IMR-90 (cell line): ENCODE measurements around the gene GARNL3. TPM values are rescaled to one million over a fixed set of nuclear protein-coding genes. Genes with fewer than 3 reads are reported as not detected.

ENCODE experiments used
- ATAC-seq: fragments of 200-7000 bp; cut with Tn5 transposase; 2 replicates; pipeline ENCODE4 v1.9.1; 2020; ENCODE audit warnings: low read depth, mild to moderate bottlenecking, moderate library complexity
- BruUV-seq: library from RNA; stranded (reverse); fragments of 400-500 nt; replicated peaks from 2 replicates; lab custom pipeline; 2021; lab: Mats Ljungman, UMichigan
- CTCF ChIA-PET: fragments of 300-600 bp; formaldehyde crosslinking; extraction: SDS; loops from one replicate; lab custom pipeline; 2021; ENCODE audit warnings: antibody characterized with exemption; lab: Yijun Ruan, JAX
- POLR2A ChIA-PET: fragments of 300-600 bp; sonication (Branson Sonifier 250); formaldehyde crosslinking; loops from one replicate; lab custom pipeline; 2022; ENCODE audit warnings: antibody characterized with exemption; ENCODE audit not compliant: unreplicated experiment; lab: Charles Lee
- DNase-seq: peaks from one replicate; pipeline ENCODE4 v3.0.0; 2013
- H2AFZ ChIP-seq: replicated peaks from 2 replicates; pipeline ENCODE3; 2013; ENCODE audit warnings: low read length, mild to moderate bottlenecking; ENCODE audit not compliant: poor library complexity
- H2AK5ac ChIP-seq: 2 replicates; pipeline ENCODE4 v1.6.1; 2013; ENCODE audit warnings: low read depth, low read length, inconsistent platforms
- H2AK9ac ChIP-seq: replicated peaks from 2 replicates; pipeline ENCODE3; 2013; ENCODE audit warnings: mild to moderate bottlenecking, low read depth, low read length, moderate library complexity; ENCODE audit not compliant: poor library complexity
- H2BK120ac ChIP-seq: 2 replicates; pipeline ENCODE4 v1.6.1; 2013; ENCODE audit warnings: low read depth, low read length, inconsistent platforms
- H2BK15ac ChIP-seq: 3 replicates; pipeline ENCODE4 v1.6.1; 2013; ENCODE audit warnings: low read depth, low read length, inconsistent platforms
- H2BK20ac ChIP-seq: 2 replicates; pipeline ENCODE4 v1.6.1; 2013; ENCODE audit warnings: low read depth, mild to moderate bottlenecking, inconsistent platforms, low read length, moderate library complexity
- H2BK5ac ChIP-seq: 2 replicates; pipeline ENCODE4 v1.6.1; 2013; ENCODE audit warnings: mild to moderate bottlenecking, low read depth, low read length, inconsistent platforms; ENCODE audit not compliant: poor library complexity, severe bottlenecking
- H3K14ac ChIP-seq: replicated peaks from 2 replicates; pipeline ENCODE4 v1.6.1; 2013; ENCODE audit warnings: low read depth, low read length, inconsistent platforms
- H3K18ac ChIP-seq: 2 replicates; pipeline ENCODE4 v1.6.1; 2013; ENCODE audit warnings: low read depth, low read length, control low read depth
- H3K23ac ChIP-seq: 2 replicates; pipeline ENCODE4 v1.6.1; 2013; ENCODE audit warnings: low read depth, low read length, inconsistent platforms
- H3K27ac ChIP-seq: 2 replicates; pipeline ENCODE4 v1.5.1; 2013; ENCODE audit warnings: mild to moderate bottlenecking, control low read depth, low read length; ENCODE audit not compliant: insufficient read depth
- H3K27me3 ChIP-seq: 2 replicates; pipeline ENCODE4 v1.6.1; 2013; ENCODE audit warnings: low read length; ENCODE audit not compliant: control insufficient read depth, insufficient read depth
- H3K36me3 ChIP-seq: 2 replicates; pipeline ENCODE4 v1.6.1; 2013; ENCODE audit warnings: low read length, mixed read lengths; ENCODE audit not compliant: control insufficient read depth, insufficient read depth
- H3K4ac ChIP-seq: 2 replicates; pipeline ENCODE4 v1.6.1; 2013; ENCODE audit warnings: low read depth, low read length, inconsistent platforms
- H3K4me1 ChIP-seq: 2 replicates; pipeline ENCODE4 v1.6.1; 2013; ENCODE audit warnings: low read length, mixed read lengths; ENCODE audit not compliant: control insufficient read depth, insufficient read depth
- H3K4me2 ChIP-seq: 2 replicates; pipeline ENCODE4 v1.6.1; 2013; ENCODE audit warnings: low read depth, mild to moderate bottlenecking, control low read depth, low read length, moderate library complexity
- H3K4me3 ChIP-seq: 2 replicates; pipeline ENCODE4 v1.5.1; 2013; ENCODE audit warnings: low read depth, mild to moderate bottlenecking, control low read depth, low read length, moderate library complexity; ENCODE audit not compliant: insufficient read depth
- H3K56ac ChIP-seq: 2 replicates; pipeline ENCODE4 v1.6.1; 2013; ENCODE audit warnings: low read length, inconsistent platforms; ENCODE audit not compliant: insufficient read depth; ENCODE audit errors: extremely low read depth
- H3K79me1 ChIP-seq, 2 experiments: 2 replicates each; pipeline ENCODE4 v1.6.1; 2013; ENCODE audit warnings: low read length in 2 of 2, inconsistent platforms in 1 of 2, low read depth in 1 of 2
- H3K9ac ChIP-seq: 2 replicates; pipeline ENCODE4 v1.6.1; 2013; ENCODE audit warnings: low read depth, low read length, control low read depth
- H3K9me1 ChIP-seq: 2 replicates; pipeline ENCODE4 v1.6.1; 2013; ENCODE audit warnings: low read length, inconsistent platforms; ENCODE audit not compliant: insufficient read depth
- H3K9me3 ChIP-seq: 2 replicates; pipeline ENCODE4 v1.6.1; 2013; ENCODE audit warnings: low read length; ENCODE audit not compliant: control insufficient read depth, insufficient read depth
- H4K20me1 ChIP-seq: 2 replicates; pipeline ENCODE4 v1.6.1; 2013; ENCODE audit warnings: low read length, inconsistent platforms; ENCODE audit not compliant: insufficient read depth
- H4K5ac ChIP-seq: 2 replicates; pipeline ENCODE4 v1.6.1; 2013; ENCODE audit warnings: mild to moderate bottlenecking, low read depth, low read length, control low read depth
- H4K8ac ChIP-seq, 2 experiments: 2 replicates each; pipeline ENCODE4 v1.6.1; 2013; ENCODE audit warnings: low read depth in 2 of 2, low read length in 2 of 2, control low read depth in 1 of 2, inconsistent platforms in 1 of 2
- H4K91ac ChIP-seq: 2 replicates; pipeline ENCODE4 v1.6.1; 2013; ENCODE audit warnings: low read depth, low read length, inconsistent platforms; ENCODE audit not compliant: insufficient read depth
- BHLHE40 ChIP-seq: fragments of 150-350 bp; IDR thresholded peaks from 2 replicates; pipeline ENCODE4 v1.6.1; 2016; ENCODE audit warnings: mild to moderate bottlenecking, low read depth, low read length
- CEBPB ChIP-seq: IDR thresholded peaks from 2 replicates; pipeline ENCODE4 v1.6.1; 2012; ENCODE audit warnings: low read depth, low read length, improper control_type of control experiment
- CHD1 ChIP-seq: IDR thresholded peaks from 2 replicates; pipeline ENCODE4 v1.6.1; 2012; ENCODE audit warnings: low read depth, low read length, improper control_type of control experiment
- FOS ChIP-seq: fragments of 150-350 bp; IDR thresholded peaks from 2 replicates; pipeline ENCODE4 v1.6.1; 2016; ENCODE audit warnings: low read depth, low read length
- MAFK ChIP-seq: IDR thresholded peaks from 2 replicates; pipeline ENCODE4 v1.6.1; 2012; ENCODE audit warnings: low read depth, low read length, improper control_type of control experiment
- MAZ ChIP-seq: IDR thresholded peaks from 2 replicates; pipeline ENCODE4 v1.6.1; 2012; ENCODE audit warnings: low read depth, mild to moderate bottlenecking, low read length, improper control_type of control experiment, moderate library complexity, borderline replicate concordance
- POLR2A ChIP-seq: IDR thresholded peaks from 2 replicates; pipeline ENCODE4 v1.6.1; 2012; ENCODE audit warnings: mild to moderate bottlenecking, low read depth, low read length
- RAD21 ChIP-seq: IDR thresholded peaks from 2 replicates; pipeline ENCODE4 v1.6.1; 2012; ENCODE audit warnings: low read length, improper control_type of control experiment
- RFX5 ChIP-seq: IDR thresholded peaks from 2 replicates; pipeline ENCODE4 v1.8.0; 2012; ENCODE audit warnings: low read depth, mild to moderate bottlenecking, low read length, moderate library complexity
- WGBS, 2 experiments: methylation state at CpG; one replicate each; pipeline versions ENCODE4 v1.1.5 to v1.1.7; 2013; ENCODE audit warnings: missing lambda C conversion rate in 2 of 2; ENCODE audit not compliant: insufficient read length in 1 of 2; ENCODE audit errors: extremely low coverage in 2 of 2; 5-methylcytosine and 5-hydroxymethylcytosine counted together
- dilution Hi-C: fragments of 300-500 bp; cut with HindIII; formaldehyde crosslinking; loops from one replicate; pipeline ENCODE4 v1.14.3; 2018; ENCODE audit warnings: low sequenced_read_pairs; ENCODE audit not compliant: unreplicated experiment
- in situ Hi-C: fragments of 300-500 bp; cut with MboI; formaldehyde crosslinking; loops from 3 replicates; pipeline ENCODE4 v1.14.3; 2019; ENCODE audit warnings: low sequenced_read_pairs, inconsistent platforms, mixed read lengths
- intact Hi-C: fragments of 100-400 bp; cut with micrococcal nuclease; formaldehyde crosslinking; loops from 2 replicates; pipeline ENCODE4 v1.10.0; 2022
- polyA plus RNA-seq, 3 experiments: library from polyadenylated mRNA; depleted of rRNA; stranded (reverse); fragments of >200 nt; gene quantifications; 2 replicates each; pipeline ENCODE4 v1.2.3, GENCODE V29; 2012; ENCODE audit warnings: low replicate concordance in 1 of 3
- total RNA-seq: library from RNA; depleted of rRNA; stranded (reverse); fragments of >200 nt; gene quantifications from 2 replicates; pipeline ENCODE4 v1.2.3, GENCODE V29; 2012
- TF ChIP-seq, protein P1 (sequence below): fragments of 150-350 bp; IDR thresholded peaks from 2 replicates; pipeline ENCODE4 v1.6.1; 2016; ENCODE audit warnings: low read depth, mild to moderate bottlenecking, low read length, moderate library complexity, borderline replicate concordance
- TF ChIP-seq, protein P2 (sequence below): conservative IDR thresholded peaks from 2 replicates; pipeline ENCODE4 v1.5.1; 2012; ENCODE audit warnings: mild to moderate bottlenecking, low read depth, low read length, improper control_type of control experiment
- TF ChIP-seq, protein P3 (sequence below): fragments of 150-350 bp; IDR thresholded peaks from 2 replicates; pipeline ENCODE4 v1.6.1; 2017; ENCODE audit warnings: mild to moderate bottlenecking, antibody characterized with exemption, low read length, low read depth

GARNL3 gene
- total and polyA plus RNA-seq, 2 of the 4 experiments (the other 2 are of a cell fraction), result 1.9 to 5.0 TPM

DNA sequence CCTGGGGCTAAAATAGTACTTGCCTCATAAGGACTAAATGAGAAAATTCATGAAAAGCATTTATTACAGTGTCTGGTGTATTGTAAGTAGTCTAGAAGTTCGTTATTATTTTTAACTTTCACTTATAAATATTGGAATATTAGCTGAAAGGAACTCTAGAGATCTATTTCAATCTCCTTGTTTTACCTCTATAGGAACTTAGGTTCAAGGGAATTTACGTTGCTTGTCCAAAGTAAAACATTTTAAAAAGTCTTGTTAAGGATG is 55.5 kb downstream of the GARNL3 start:
- Histone ChIP-seq H2BK120ac (no peak overlapping the region), H4K91ac (no peak overlapping the region), H3K4me3 (no peak overlapping the region), H3K4me1 (peaks cover 2% of the 10 kb centered on the region; the same call in 1 of the 2 replicates), H4K8ac (no peak overlapping the region), H2BK20ac (no peak overlapping the region), H3K56ac (no peak overlapping the region), H3K4me2 (no peak overlapping the region), H2AFZ (no peak overlapping the region), H3K14ac (no peak overlapping the region), H3K9me1 (peaks cover 7% of the 10 kb centered on the region; the same call in 1 of the 2 replicates), H3K23ac (no peak overlapping the region), H3K18ac (no peak overlapping the region), H4K20me1 (no peaks in the 10 kb centered on the region), H2BK5ac (no peak overlapping the region), H3K36me3 (no peaks in the 10 kb centered on the region), H3K79me1 (no peaks in the 10 kb centered on the region), H2BK15ac (no peak overlapping the region), H3K27ac (no peak overlapping the region), H3K4ac (no peak overlapping the region), H2AK5ac (no peak overlapping the region), H3K9me3 (no peaks in the 10 kb centered on the region), H4K5ac (no peak overlapping the region), H3K27me3 (no peaks in the 10 kb centered on the region), H2AK9ac (no peak overlapping the region), H3K9ac (no peak overlapping the region)
- BruUV-seq, result no TSS peak
- ChIA-PET CTCF (no interaction called here), POLR2A (no interaction called here)
- WGBS, 2 experiments, result no CpG with 5 or more reads among the region's 2 CpGs
- dilution Hi-C loops, result no loop called here
- ATAC-seq, result no peak
- TF ChIP-seq RFX5 (no peak), MAFK (no peak), MAZ (no peak), POLR2A (no peak), CHD1 (no peak), RAD21 (no peak), FOS (no peak), BHLHE40 (no peak), CEBPB (no peak)
- TF ChIP-seq, protein P1, sequence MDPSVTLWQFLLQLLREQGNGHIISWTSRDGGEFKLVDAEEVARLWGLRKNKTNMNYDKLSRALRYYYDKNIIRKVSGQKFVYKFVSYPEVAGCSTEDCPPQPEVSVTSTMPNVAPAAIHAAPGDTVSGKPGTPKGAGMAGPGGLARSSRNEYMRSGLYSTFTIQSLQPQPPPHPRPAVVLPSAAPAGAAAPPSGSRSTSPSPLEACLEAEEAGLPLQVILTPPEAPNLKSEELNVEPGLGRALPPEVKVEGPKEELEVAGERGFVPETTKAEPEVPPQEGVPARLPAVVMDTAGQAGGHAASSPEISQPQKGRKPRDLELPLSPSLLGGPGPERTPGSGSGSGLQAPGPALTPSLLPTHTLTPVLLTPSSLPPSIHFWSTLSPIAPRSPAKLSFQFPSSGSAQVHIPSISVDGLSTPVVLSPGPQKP, result no peak
- TF ChIP-seq, protein P2, sequence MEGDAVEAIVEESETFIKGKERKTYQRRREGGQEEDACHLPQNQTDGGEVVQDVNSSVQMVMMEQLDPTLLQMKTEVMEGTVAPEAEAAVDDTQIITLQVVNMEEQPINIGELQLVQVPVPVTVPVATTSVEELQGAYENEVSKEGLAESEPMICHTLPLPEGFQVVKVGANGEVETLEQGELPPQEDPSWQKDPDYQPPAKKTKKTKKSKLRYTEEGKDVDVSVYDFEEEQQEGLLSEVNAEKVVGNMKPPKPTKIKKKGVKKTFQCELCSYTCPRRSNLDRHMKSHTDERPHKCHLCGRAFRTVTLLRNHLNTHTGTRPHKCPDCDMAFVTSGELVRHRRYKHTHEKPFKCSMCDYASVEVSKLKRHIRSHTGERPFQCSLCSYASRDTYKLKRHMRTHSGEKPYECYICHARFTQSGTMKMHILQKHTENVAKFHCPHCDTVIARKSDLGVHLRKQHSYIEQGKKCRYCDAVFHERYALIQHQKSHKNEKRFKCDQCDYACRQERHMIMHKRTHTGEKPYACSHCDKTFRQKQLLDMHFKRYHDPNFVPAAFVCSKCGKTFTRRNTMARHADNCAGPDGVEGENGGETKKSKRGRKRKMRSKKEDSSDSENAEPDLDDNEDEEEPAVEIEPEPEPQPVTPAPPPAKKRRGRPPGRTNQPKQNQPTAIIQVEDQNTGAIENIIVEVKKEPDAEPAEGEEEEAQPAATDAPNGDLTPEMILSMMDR, result no peak
- TF ChIP-seq, protein P3, sequence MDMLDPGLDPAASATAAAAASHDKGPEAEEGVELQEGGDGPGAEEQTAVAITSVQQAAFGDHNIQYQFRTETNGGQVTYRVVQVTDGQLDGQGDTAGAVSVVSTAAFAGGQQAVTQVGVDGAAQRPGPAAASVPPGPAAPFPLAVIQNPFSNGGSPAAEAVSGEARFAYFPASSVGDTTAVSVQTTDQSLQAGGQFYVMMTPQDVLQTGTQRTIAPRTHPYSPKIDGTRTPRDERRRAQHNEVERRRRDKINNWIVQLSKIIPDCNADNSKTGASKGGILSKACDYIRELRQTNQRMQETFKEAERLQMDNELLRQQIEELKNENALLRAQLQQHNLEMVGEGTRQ, result no peak
- intact Hi-C loops, result no loop called here
- DNase-seq, result no peak
- in situ Hi-C loops, result no loop called here
